GM18507 (cell line): ENCODE data around the gene TESK2.

Source experiments
- DNase-seq: peaks from one replicate; pipeline ENCODE4 v3.0.0; 2011; ENCODE audit warnings: low read depth; ENCODE audit not compliant: insufficient read length; ENCODE audit errors: extremely low spot score
- FAIRE-seq: peaks from 2 replicates; lab custom pipeline; 2011; peaks lifted over from hg19 to GRCh38; lab: Jason Lieb, UNC

TESK2 gene

DNA sequence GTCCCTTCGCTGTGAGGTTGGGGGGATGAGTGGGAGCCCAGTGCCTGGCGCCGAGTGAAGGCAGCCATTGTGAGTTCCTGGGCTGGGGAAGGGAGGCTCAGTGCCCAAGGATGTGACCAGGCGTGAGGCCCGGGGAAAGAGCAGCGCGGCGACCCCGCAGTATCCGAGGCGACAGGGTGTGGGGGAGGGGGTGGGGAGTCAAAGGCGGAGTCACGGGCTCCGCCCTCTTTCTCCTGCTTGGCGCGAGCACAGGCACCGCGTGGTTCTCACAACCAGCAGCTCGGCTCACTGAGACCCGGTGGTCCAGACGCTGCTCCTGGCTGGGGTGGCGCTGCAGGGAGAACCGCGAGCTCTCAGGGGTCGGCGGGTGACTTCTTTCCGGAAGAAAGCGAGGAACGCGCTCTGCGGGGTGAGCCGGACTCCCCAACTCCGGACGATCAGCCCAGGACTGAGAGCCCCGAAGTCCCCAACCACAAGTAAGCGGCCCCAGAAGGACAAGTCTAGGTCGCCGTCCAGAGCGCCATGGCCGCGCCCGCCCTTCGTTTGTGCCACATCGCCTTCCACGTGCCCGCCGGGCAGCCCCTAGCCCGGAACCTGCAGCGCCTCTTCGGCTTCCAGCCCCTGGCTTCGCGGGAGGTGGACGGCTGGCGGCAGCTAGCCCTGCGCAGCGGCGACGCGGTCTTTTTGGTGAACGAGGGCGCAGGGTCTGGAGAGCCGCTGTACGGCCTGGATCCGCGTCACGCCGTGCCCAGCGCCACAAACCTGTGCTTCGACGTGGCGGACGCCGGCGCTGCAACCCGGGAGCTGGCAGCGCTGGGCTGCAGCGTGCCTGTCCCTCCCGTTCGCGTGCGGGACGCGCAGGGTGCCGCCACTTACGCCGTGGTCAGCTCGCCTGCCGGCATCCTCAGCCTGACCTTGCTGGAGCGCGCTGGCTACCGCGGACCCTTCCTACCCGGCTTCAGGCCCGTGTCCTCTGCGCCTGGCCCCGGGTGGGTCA lies 164.0 kb downstream of the TESK2 start, which contains the start of gene HPDL:
Gene HPDL (plus strand): TSS at position 269 of the 997 bp plus-strand sequence. CDS start 254 bp downstream, at position 523.
- FAIRE-seq (peak; percentile 79), DNase-seq (peak; percentile 72)

DNA sequence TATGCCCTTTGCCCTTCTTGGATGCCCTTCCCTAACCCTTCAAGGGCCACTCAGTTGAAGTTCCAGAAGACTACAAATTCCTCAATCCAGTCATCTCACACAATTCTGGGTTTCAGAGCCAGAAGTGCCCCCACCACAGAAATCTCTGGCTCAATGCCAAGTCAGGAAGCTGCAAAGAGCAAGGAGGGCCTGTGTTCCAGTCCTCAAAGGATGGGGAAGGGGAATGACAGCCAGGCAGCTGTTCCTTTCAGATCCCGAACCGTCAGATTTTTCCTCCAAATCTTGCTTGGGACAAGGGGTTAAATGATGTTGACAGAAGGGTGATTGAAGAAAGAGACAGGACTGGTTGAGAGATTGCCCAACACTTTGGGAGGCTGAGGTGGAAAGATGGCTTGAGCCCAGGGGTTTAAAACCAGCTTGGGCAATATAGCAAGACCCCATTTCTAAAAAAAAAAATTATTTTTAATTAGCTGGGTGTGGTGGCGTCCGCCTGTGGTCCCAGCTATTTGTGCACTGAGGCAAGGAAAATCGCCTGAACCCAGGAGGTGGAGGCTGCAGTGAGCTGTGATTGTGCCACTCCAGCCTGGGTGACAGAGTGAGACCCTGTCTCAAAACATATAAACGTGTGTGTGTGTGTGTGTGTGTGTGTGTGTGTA lies 165.0 kb downstream of the TESK2 start:
- FAIRE-seq: no peak
- no peak for DNase-seq

DNA sequence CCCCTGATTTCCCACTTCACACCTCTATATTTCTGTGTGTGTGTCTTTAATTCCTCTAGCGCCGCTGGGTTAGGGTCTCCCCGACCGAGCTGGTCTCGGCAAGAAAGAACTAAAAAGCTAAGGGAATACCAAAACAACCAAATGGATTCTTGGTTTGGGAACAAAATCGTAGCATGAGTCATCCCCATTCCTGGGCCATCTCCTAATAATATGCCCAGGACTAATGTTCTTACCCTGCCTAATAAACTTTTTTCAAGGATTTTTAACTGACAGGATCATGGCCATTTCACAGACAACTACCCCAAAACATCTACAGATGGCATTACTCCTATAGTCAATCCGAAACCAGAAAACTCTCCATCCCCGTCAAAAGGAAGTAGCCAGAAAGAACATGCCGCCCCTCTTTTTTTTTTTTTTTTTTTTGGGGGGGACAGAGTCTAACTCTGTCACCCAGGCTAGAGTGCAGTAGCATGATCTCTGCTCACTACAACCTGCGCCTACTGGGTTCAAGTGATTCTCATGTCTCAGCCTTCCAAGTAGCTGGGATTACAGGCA lies 168.4 kb downstream of the TESK2 start:
- FAIRE-seq (peak; percentile 73), DNase-seq (no peak)

DNA sequence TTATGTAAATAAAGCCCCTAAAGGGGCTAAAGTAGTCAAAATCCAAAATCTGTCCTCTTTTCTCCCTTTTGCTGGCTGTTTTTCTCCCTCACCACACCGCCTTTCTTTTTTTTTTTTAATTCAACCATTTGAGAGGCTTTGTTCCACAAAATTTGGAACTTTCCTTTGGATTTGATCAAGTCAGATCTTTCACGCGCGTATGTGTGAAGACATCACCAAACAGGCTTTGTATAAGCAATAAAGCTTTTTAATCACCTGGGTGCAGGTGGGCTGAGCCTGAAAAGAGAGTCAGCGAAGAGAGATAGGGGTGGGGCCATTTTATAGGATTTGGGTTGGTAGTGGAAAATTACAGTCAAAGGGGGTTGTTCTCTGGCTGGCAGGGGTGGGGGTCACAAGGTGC lies 169.5 kb downstream of the TESK2 start:
- DNase-seq: no peak
- FAIRE-seq: no peak

DNA sequence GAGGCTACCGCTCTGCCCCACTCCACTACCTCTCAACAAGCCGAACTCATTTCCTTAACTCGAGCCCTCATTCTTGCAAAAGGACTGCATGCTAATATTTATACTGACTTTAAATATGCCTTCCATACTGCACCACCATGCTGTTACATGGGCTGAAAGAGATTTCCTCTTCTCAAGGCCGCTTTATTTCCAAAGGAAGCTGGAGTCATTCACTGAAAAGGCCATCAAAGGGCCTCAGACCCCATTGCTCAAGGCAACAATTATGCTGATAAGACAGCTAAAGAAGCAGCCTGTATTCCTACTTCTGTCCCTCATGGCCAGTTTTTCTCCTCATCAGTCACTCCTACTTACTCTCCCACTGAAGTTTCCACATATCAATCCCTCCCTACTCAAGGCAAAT lies 171.2 kb downstream of the TESK2 start:
- no peak for DNase-seq
- no peak for FAIRE-seq

DNA sequence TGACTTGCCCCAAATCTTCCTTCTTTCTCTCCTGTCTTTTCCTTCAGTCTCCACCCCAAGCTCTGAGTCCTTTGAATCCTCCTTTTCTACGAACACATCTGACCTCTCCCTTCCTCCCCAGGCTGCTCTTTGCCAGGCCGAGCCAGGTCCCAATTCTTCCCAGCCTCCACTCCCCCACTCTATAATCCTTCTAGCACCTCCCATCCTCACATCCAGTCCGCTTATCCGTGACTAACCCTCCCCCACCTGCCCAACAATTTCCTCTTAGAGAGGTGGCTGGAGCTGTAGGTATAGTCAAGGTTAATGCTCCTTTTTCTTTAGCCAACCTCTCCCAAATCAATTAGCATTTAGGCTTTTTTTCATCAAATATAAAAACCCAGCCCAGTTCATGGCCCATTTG lies 173.8 kb downstream of the TESK2 start:
- FAIRE-seq (no peak), DNase-seq (no peak)

DNA sequence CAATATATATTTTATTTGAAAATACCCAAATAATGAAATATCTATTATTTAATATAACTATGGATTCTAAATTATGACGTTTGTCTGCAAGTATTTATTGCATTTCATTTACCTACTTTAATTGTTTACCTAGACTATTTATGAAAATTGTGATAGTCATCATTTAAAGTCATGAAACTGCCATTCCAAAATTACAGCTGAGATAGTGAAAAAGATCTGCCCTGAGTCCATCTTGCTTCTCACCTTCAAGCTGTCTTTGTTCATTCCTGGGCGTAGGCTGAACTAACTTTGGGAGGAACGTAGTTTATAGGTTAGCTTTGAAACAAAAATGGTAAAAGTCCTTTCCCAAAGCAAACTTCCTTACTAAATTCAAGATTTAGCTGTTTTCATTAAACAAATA lies 176.7 kb downstream of the TESK2 start:
- no peak for FAIRE-seq
- DNase-seq: no peak

DNA sequence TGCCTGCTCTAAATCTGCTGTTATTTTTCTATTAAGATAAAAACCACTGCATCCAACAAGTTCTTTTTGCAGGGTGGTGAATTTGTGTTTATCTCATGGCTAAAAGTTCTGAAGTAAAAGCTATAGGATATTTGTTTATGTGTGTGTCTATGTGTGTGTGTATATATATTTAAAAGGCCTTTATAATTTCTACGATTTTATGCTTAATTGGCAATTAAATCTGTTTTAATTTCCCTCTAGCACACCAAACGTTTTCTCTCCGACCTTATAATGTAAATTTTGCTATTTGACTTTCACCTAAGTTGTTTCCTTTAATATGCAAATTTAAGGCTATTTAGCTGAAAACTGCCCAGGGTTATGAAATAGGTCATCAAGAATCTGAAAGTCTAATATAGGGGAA lies 184.1 kb downstream of the TESK2 start:
- DNase-seq (no peak), FAIRE-seq (no peak)

DNA sequence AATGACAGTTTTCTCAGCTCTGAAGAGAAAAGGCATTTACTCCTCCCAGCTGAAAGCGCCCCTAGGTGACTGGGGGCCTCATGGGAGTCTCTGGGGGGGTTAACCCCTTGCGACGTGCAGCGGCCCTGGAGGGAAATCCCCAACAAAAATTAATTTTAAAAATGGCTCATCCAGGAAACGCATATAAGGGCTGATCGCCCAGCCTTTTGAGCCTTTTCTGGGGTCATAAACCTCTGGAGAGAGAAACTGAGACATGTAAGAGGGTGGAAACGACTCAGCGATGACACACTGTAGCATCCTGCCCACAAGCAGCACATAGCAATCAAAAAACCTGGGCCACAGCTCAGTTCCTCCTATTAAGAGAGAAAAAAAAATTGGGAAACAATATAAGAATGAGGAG lies 184.6 kb downstream of the TESK2 start:
- DNase-seq (no peak), FAIRE-seq (peak; percentile 76)

DNA sequence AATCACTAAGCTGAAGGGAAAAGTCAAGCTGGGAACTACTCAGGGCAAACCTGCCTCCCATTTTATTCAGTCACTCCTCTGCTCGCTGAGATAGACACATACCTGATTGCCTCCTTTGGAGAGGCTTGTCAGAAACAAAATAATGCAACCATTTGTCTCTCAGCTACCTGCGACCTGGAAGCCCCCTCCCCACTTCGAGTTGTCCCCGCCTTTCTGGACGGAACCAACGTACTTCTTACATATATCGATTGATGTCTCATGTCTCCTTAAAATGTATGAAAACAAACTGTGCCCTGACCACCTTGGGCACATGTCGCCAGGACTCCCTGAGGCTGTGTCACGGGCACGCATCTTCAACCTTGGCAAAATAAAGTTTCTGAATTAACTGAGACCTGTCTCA lies 185.7 kb downstream of the TESK2 start:
- no peak for DNase-seq
- FAIRE-seq: no peak

DNA sequence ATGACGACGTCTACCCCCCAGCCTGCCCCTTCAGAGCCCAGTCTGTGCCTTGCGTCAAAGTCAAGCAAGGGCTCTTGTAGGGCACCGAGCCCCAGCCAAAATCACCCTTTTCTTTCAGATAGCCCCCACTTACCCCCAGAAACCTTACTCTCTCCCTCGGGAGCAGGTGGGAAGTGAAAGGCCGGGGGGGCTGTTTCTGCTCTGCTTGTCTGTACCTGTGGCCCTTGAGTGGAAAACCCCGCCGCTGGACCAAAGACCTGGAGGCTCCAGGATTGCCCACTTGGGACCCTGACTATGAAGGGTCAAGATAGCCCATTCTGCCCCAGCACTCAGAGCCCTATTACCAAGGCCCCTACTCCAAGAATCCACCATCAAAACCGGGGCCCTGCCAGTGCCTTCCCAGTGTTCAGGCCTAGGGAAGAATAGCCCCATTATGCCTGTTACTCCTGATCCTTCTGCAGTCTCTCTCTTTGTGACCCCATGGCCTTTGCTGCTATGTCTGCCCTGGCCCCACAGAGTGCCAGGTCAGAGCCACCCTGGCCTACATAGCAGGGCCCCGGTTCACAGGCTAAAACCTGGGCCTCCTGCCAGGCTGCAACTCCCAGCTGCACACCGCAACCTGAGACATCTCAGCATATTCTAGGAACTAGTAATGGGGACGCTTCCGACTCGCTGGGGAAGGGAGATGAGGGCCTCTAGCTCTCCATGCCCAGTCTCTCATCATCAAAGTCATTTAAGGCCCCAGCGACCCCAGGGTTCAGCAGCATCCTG lies 186.5 kb downstream of the TESK2 start:
- FAIRE-seq: no peak
- no peak for DNase-seq

DNA sequence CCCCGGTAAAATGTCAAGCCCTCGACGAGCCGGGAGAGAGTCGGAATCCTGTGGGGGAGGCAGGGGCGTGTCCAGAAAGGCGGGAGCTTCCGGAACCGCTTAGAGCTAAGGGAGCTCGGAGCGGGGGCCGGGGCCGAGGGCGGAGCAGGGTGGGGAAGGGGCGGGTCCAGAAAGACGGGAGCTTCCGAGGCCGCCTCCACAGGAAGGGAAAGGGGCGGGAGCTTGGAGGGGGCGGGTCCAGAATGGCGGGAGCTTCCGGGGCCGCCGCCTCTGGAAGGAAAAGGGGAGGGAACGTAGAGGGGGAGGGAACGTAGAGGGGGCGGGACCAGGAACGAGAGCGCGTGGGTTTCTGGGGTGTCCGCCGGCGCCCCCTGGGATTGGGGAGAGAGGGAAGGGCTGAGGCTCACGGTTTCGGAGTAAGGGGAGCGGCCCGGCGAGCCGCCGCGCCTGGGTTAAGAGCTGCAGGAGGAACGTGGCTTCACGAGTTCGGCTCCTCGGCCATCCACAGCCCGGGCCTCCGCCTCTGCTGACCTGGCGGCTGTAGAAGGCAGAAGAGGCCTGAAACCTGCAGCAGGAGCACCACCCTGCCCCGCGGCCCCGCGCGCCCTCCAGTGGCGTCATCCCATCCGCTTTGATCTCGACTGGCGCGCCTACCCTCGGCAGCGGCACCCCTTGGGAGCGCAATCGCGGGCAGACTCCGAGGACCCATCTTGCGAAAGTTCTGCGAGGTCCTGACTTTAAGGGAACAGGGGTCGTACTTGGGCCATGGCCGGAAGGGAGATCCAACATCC lies 187.2 kb downstream of the TESK2 start:
- peak; percentile 91 for DNase-seq
- FAIRE-seq: peak; percentile 91

DNA sequence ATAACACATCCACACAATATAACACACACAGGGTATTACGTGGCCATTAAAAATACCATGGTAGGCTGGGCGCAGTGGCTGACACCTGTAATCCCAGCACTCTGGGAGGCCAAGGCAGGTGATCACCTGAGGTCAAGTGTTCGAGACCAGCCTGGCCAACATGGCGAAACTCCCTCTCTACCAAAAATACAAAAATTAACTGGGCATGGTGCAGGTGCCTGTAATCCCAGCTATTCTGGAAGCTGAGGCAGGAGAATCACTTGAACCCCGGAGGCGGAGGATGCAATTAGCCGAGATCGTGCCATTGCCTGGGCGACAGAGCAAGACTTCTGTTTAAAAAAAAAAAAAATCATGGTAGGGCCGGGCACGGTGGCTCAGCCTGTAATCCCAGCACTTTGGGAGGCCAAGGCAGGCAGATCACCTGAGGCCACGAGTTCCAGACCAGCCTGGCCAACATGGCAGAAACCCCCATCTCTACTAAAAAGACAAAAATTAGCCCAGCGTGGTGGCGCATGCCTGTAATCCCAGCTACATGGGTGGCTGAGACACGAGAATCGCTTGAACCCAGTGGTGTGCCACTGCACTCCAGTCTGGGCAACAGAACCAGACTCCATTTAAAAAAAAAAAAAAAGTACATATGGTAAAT lies 188.3 kb downstream of the TESK2 start:
- no peak for FAIRE-seq
- no peak for DNase-seq

DNA sequence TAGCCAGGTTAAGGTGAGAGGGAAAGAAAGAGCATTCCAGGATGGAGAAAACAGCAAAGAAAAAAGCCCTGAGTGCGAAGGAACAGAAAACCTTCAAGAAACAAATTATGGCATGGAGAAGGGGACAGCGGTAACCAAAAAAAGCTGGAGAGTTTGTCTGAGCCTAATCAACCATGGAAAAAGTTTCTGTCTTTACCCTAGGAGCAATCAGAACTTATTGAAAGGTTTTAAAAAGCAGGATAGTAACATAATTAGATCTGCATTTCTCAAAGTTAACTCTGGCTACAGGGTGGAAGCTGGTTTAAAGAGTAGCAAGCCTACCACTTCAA lies 190.3 kb downstream of the TESK2 start:
- no peak for DNase-seq
- no peak for FAIRE-seq

DNA sequence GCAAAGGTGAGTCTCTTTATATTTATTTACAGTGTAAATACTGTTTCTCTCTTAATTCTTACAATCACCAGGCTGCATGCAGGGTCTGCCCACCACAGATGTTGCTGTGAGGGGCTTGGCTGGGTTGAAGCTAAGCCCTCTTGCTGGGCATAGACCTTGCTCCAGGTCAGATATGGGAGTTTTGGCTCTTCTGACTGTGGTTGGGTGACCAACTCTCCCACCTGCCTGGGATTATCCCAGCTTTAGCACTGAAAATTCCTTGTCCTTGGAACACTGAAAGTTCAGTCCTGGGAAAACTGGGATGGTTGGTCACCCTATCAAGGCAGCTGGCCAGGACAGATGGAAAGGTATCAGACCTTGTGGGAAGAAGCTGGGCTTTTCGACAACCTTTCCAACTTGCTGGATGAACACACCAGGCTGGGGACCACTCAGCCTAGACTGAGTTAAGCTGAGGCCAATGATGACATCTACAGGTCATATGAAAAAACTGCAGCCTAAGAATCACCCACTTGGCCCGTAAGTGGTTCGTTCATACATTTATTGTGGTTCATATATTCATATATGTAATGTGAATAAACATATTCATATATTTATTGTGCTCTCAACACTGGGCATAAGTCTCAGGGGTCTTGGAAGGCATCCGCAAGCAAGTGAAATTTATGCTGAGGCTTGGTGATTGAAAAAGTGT lies 190.8 kb downstream of the TESK2 start:
- DNase-seq (no peak), FAIRE-seq (peak; percentile 89)

DNA sequence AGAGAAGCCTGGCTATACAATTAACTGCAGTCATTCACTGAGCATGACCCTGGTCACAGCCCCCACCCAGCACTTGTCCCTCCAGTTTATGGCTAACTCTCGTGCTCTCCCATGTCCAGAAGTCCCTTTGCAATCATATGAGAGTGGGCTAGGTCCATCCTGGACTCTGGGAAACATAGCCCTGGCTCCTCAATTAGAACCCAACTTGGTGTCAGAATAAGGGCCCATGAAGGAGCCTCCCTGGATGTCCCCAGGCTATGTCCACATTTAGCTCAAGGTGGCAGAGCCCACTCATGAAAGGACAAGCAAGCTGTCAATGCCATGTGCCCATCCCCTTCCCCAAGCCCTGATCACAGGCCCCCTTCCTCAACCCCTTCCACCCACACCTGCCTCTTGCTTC lies 191.7 kb downstream of the TESK2 start:
- DNase-seq: no peak
- no peak for FAIRE-seq

DNA sequence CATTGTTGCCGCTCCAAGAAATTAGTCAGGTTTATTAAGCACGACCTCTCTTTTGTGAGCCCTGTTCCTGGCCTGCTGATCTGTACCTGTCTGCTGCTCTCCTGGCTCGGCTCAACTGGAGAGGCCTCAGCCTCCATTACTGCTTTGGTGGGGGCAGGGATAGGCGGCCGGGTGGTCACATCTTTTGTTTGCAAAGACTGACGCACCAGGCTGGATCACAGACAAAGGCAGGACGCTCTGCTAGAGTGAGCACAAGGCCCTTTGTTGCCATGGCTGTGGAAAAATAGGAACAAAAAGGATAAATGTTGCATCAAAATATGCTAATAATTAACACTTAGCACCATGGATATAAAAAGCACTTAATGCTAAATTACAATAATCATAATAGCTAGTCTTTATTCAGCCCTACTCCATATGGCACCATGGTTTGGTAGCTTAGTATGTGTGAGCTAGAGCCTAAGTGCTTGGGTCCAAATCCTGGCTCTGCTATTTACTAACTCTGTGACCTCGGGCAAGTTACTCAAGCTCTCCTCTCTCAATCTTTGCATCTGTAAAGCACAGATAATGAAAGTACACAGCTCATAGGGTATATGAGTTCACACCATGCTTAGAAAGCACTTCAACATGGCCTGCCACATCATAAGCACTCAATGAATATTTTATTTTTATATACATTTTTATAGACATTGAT lies 193.2 kb downstream of the TESK2 start:
- FAIRE-seq: no peak
- no peak for DNase-seq
